ENCODE data around the gene LSM7. TPM values are rescaled to one million over a fixed set of nuclear protein-coding genes. Genes with fewer than 3 reads are reported as not detected.

LSM7 gene
- total and polyA plus RNA-seq, 9 of the 15 experiments (the other 6 are each of a cell fraction or from before 2014, with no cell fraction given): 40.5 to 690 (median 265) TPM

- TF ChIP-seq ELF1 (tag; IDR thresholded peaks at IDR 0.05) (no peak), HLTF (IDR thresholded peaks at IDR 0.05) (no peak)
These were observed 13.1 kb downstream of the LSM7 start (continued) for GRCh38 chr19:2315121-2315817.

- H3K4me3 ChIP-seq: no peak overlapping the region
- in situ Hi-C loops (cut with MboI): loop anchor here (10.0 kb wide), 1 partner anchor 78 kb away; the partner anchor contains the start of genes PLEKHJ1 and SF3A2
- H3K27ac ChIP-seq (ENCODE audit: extremely low read depth, low read depth, low read length): no peak overlapping the region
- no peak overlapping the region for H2AFZ ChIP-seq (ENCODE audit: low read depth, low read length)
- TF ChIP-seq CBX1 (IDR thresholded peaks at IDR 0.05; ENCODE audit: low read depth) (peak; percentile 59; the same call in 1 of the 2 replicates), MYNN (IDR thresholded peaks at IDR 0.05) (peak; percentile 12; the same call in 1 of the 2 replicates), MYNN (CRISPR knock-in tag; IDR thresholded peaks at IDR 0.05) (no peak), RFX1 (IDR thresholded peaks at IDR 0.05) (peak; percentile 81), TRIM24 (IDR thresholded peaks at IDR 0.05) (peak in 1 of 2 experiments; percentile 56; a peak in 1 of 4 replicates), SRSF3 (IDR thresholded peaks at IDR 0.05; ENCODE audit: insufficient read depth, low read length) (no peak), ZNF121 (CRISPR knock-in tag; conservative IDR thresholded peaks at IDR 0.05) (peak; percentile 86), ZNF316 (IDR thresholded peaks at IDR 0.05) (peak; percentile 90), ZFP30 (CRISPR knock-in tag; IDR thresholded peaks at IDR 0.05; ENCODE audit: borderline replicate concordance) (no peak), TRIM28 (IDR thresholded peaks at IDR 0.05) (peak; percentile 60; the same call in 1 of the 2 replicates), ZNF551 (CRISPR knock-in tag; IDR thresholded peaks at IDR 0.05) (no peak), CBX5 (IDR thresholded peaks at IDR 0.05; ENCODE audit: borderline replicate concordance, low read depth) (0 out of 2 replicates have a peak, but pooled peaks have one; percentile 25), SREBF1 (IDR thresholded peaks at IDR 0.05; ENCODE audit: borderline replicate concordance, low read depth, low read length) (no peak), FIP1L1 (IDR thresholded peaks at IDR 0.05; ENCODE audit: low read depth, low read length, poor library complexity, severe bottlenecking) (no peak)
- DNase-seq (ENCODE audit: extremely low read depth in 1 of 4, low spot score in 3 of 4): no peak
- ATAC-seq: no peak
- no peak overlapping the region for H3K4me2 ChIP-seq (ENCODE audit: insufficient read depth, low read length)
- H3K9me3 ChIP-seq (replicated peaks; ENCODE audit: control insufficient read depth, insufficient read depth, low read depth, low read length): peaks cover 12% of the 10 kb centered on the region
- no peaks in the 10 kb centered on the region for H3K79me2 ChIP-seq (ENCODE audit: control insufficient read depth, insufficient read depth, low read length)
- POLR2A ChIA-PET: no interaction called here
- WGBS (ENCODE audit: insufficient coverage, low coverage, missing lambda C conversion rate): 50% methylated on average over 14 of the region's 28 CpGs
- no peaks in the 10 kb centered on the region for H3K36me3 ChIP-seq (ENCODE audit: control insufficient read depth, insufficient read depth, low read length)
- no TSS peak for BruUV-seq (replicated peaks)
- H3K4me1 ChIP-seq (replicated peaks in 1 of 2; ENCODE audit: control insufficient read depth in 2 of 2, insufficient read depth in 2 of 2, low read length in 2 of 2): peaks cover 3 to 40% of the 10 kb centered on the region in 2 experiments; a peak in 3 of 5 replicates
- H4K20me1 ChIP-seq (replicated peaks; ENCODE audit: control insufficient read depth, insufficient read depth, low read length): no peaks in the 10 kb centered on the region
- CTCF ChIA-PET (ENCODE audit: low intra/inter-chr PET ratio): no interaction called here
- no peaks in the 10 kb centered on the region for H3K9me1 ChIP-seq (ENCODE audit: control insufficient read depth, insufficient read depth, low read length)
- H3K9ac ChIP-seq (ENCODE audit: insufficient read depth in 1 of 2, low read depth in 2 of 2, low read length in 2 of 2): no peak overlapping the region
- no peaks in the 10 kb centered on the region; a peak in 1 of 5 replicates for H3K27me3 ChIP-seq (ENCODE audit: control insufficient read depth in 2 of 2, insufficient read depth in 2 of 2, low read length in 2 of 2)
- FAIRE-seq: no peak
- intact Hi-C loops (cut with micrococcal nuclease): no loop called here
These were observed 15.4 kb downstream of the LSM7 start for GRCh38 chr19:2312820-2313501.

Measured in K562 (cell line).